HG03159 (cell line): ENCODE data around the gene NTN1.
"Not testable (repeated sequence)": the region's sequence is repeated elsewhere in the genome, so short reads cannot be mapped to it uniquely, and the experiment has no call there.

Experiments used
- ATAC-seq: cut with Tn5 transposase; IDR thresholded peaks from one replicate; pipeline ENCODE4 v1.9.1; 2021; ENCODE audit warnings: mild to moderate bottlenecking, moderate library complexity; ENCODE audit not compliant: unreplicated experiment

Gene NTN1

GRCh38 chr17:9080296-9080914 lies 59.1 kb downstream of the NTN1 start:
- ATAC-seq: no peak

- ATAC-seq: no peak
These were observed 59.7 kb downstream of the NTN1 start for GRCh38 chr17:9080983-9081382.

- ATAC-seq: no peak
These were observed 65.3 kb downstream of the NTN1 start for GRCh38 chr17:9086577-9086976.

GRCh38 chr17:9087921-9088320 lies 66.6 kb downstream of the NTN1 start:
- no peak for ATAC-seq

GRCh38 chr17:9090641-9091096 lies 69.4 kb downstream of the NTN1 start:
- ATAC-seq: no peak

GRCh38 chr17:9094193-9094592 lies 72.9 kb downstream of the NTN1 start:
- no peak for ATAC-seq

- ATAC-seq: no peak
These were observed 74.1 kb downstream of the NTN1 start for GRCh38 chr17:9095390-9095789.

GRCh38 chr17:9098242-9098825 lies 77.0 kb downstream of the NTN1 start:
- no peak for ATAC-seq

- no peak for ATAC-seq
These were observed 80.0 kb downstream of the NTN1 start for GRCh38 chr17:9101356-9101755.

- ATAC-seq: not testable (repeated sequence)
These were observed 81.9 kb downstream of the NTN1 start for GRCh38 chr17:9103193-9103592.

- ATAC-seq: no peak
These were observed 83.2 kb downstream of the NTN1 start for GRCh38 chr17:9104370-9105041.

- ATAC-seq: no peak
These were observed 84.0 kb downstream of the NTN1 start for GRCh38 chr17:9105068-9105868.

- not testable (repeated sequence) for ATAC-seq
These were observed 85.0 kb downstream of the NTN1 start for GRCh38 chr17:9106278-9106677.

GRCh38 chr17:9107527-9107926 lies 86.2 kb downstream of the NTN1 start:
- ATAC-seq: no peak

- ATAC-seq: no peak
These were observed 86.8 kb downstream of the NTN1 start for GRCh38 chr17:9108146-9108545.

GRCh38 chr17:9109933-9110332 lies 88.6 kb downstream of the NTN1 start:
- ATAC-seq: no peak

GRCh38 chr17:9110501-9110900 lies 89.2 kb downstream of the NTN1 start:
- ATAC-seq: no peak

GRCh38 chr17:9115214-9116191 lies 94.2 kb downstream of the NTN1 start:
- ATAC-seq: no peak

- no peak for ATAC-seq
These were observed 95.1 kb downstream of the NTN1 start for GRCh38 chr17:9116311-9116835.
